ENCODE results near the gene MFSD1. TPM values are rescaled to one million over a fixed set of nuclear protein-coding genes. Genes with fewer than 3 reads are reported as not detected.

MFSD1 gene
- total and polyA plus RNA-seq, 2 of the 13 experiments (the other 11 are each of a cell fraction or from before 2014, with no cell fraction given), result 17.3 to 37.9 TPM

DNA sequence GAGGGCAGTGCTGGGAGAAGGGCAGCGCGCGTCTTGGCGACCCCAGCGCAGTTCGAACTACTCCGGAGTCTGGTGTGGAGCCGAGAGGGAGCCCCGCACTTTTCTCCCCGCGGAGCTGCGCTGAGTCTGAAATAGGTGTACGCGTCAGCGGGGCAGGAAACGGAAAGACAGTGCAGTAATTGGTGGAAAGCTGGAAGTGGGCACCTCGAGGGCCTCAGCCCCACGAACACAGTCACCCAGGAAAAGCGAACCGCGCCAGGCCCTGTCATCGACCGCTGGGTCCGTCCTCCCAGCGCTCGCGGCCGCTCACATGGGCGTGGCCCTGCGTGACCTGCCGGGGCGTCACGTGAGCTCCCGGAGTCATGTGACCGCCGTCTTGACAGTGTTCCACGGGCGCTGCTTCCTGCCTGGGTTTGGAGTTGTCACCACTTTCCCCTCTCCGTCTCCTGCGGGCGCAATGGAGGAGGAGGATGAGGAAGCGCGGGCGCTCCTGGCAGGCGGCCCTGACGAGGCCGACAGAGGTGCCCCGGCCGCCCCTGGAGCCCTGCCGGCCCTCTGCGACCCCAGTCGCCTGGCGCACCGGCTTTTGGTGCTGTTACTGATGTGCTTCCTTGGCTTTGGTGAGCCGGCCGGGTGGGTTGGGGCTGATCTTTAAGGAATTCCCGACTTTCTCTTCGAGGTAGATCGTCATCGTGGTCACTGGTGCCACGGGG is at the start of gene MFSD1 (continued):
- TF ChIP-seq, protein P1, sequence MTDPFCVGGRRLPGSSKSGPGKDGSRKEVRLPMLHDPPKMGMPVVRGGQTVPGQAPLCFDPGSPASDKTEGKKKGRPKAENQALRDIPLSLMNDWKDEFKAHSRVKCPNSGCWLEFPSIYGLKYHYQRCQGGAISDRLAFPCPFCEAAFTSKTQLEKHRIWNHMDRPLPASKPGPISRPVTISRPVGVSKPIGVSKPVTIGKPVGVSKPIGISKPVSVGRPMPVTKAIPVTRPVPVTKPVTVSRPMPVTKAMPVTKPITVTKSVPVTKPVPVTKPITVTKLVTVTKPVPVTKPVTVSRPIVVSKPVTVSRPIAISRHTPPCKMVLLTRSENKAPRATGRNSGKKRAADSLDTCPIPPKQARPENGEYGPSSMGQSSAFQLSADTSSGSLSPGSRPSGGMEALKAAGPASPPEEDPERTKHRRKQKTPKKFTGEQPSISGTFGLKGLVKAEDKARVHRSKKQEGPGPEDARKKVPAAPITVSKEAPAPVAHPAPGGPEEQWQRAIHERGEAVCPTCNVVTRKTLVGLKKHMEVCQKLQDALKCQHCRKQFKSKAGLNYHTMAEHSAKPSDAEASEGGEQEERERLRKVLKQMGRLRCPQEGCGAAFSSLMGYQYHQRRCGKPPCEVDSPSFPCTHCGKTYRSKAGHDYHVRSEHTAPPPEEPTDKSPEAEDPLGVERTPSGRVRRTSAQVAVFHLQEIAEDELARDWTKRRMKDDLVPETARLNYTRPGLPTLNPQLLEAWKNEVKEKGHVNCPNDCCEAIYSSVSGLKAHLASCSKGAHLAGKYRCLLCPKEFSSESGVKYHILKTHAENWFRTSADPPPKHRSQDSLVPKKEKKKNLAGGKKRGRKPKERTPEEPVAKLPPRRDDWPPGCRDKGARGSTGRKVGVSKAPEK (CRISPR knock-in tag; IDR thresholded peaks at IDR 0.05; ENCODE audit: borderline replicate concordance), result peak; percentile 13; the same call in 1 of the 2 replicates
- TF ChIP-seq ZNF230 (CRISPR knock-in tag; IDR thresholded peaks at IDR 0.05) (peak; percentile 85; the same call in 1 of the 2 replicates), ZNF713 (CRISPR knock-in tag; IDR thresholded peaks at IDR 0.05) (no peak), SP5 (CRISPR knock-in tag; IDR thresholded peaks at IDR 0.05; ENCODE audit: borderline replicate concordance, low read depth) (peak; percentile 92), HNF4G (IDR thresholded peaks at IDR 0.05; ENCODE audit: borderline replicate concordance, low read depth, low read length) (no peak), HNF4G (CRISPR knock-in tag; IDR thresholded peaks at IDR 0.05; ENCODE audit: borderline replicate concordance, low read depth) (0 out of 2 replicates have a peak, but pooled peaks have one; percentile 20), SIN3B (IDR thresholded peaks at IDR 0.05; ENCODE audit: low read length) (peak; percentile 79), HNRNPK (IDR thresholded peaks at IDR 0.05; ENCODE audit: low read depth, low read length, poor library complexity, severe bottlenecking) (no peak), FOXP1 (IDR thresholded peaks at IDR 0.05) (no peak), FOXP1 (CRISPR knock-in tag; IDR thresholded peaks at IDR 0.05) (no peak), NFE2L1 (CRISPR knock-in tag; IDR thresholded peaks at IDR 0.05; ENCODE audit: borderline replicate concordance) (no peak)
- TF ChIP-seq, protein P2, sequence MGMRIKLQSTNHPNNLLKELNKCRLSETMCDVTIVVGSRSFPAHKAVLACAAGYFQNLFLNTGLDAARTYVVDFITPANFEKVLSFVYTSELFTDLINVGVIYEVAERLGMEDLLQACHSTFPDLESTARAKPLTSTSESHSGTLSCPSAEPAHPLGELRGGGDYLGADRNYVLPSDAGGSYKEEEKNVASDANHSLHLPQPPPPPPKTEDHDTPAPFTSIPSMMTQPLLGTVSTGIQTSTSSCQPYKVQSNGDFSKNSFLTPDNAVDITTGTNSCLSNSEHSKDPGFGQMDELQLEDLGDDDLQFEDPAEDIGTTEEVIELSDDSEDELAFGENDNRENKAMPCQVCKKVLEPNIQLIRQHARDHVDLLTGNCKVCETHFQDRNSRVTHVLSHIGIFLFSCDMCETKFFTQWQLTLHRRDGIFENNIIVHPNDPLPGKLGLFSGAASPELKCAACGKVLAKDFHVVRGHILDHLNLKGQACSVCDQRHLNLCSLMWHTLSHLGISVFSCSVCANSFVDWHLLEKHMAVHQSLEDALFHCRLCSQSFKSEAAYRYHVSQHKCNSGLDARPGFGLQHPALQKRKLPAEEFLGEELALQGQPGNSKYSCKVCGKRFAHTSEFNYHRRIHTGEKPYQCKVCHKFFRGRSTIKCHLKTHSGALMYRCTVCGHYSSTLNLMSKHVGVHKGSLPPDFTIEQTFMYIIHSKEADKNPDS (CRISPR knock-in tag; IDR thresholded peaks at IDR 0.05), result no peak; the same call in 1 of the 2 replicates
- TF ChIP-seq, protein P3, sequence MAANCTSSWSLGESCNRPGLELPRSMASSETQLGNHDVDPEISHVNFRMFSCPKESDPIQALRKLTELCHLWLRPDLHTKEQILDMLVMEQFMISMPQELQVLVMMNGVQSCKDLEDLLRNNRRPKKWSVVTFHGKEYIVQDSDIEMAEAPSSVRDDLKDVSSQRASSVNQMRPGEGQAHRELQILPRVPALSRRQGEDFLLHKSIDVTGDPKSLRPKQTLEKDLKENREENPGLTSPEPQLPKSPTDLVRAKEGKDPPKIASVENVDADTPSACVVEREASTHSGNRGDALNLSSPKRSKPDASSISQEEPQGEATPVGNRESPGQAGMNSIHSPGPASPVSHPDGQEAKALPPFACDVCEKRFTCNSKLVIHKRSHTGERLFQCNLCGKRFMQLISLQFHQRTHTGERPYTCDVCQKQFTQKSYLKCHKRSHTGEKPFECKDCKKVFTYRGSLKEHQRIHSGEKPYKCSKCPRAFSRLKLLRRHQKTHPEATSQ (CRISPR knock-in tag; IDR thresholded peaks at IDR 0.05; ENCODE audit: borderline replicate concordance), result peak; percentile 71; the same call in 1 of the 2 replicates
- TF ChIP-seq, protein P4, sequence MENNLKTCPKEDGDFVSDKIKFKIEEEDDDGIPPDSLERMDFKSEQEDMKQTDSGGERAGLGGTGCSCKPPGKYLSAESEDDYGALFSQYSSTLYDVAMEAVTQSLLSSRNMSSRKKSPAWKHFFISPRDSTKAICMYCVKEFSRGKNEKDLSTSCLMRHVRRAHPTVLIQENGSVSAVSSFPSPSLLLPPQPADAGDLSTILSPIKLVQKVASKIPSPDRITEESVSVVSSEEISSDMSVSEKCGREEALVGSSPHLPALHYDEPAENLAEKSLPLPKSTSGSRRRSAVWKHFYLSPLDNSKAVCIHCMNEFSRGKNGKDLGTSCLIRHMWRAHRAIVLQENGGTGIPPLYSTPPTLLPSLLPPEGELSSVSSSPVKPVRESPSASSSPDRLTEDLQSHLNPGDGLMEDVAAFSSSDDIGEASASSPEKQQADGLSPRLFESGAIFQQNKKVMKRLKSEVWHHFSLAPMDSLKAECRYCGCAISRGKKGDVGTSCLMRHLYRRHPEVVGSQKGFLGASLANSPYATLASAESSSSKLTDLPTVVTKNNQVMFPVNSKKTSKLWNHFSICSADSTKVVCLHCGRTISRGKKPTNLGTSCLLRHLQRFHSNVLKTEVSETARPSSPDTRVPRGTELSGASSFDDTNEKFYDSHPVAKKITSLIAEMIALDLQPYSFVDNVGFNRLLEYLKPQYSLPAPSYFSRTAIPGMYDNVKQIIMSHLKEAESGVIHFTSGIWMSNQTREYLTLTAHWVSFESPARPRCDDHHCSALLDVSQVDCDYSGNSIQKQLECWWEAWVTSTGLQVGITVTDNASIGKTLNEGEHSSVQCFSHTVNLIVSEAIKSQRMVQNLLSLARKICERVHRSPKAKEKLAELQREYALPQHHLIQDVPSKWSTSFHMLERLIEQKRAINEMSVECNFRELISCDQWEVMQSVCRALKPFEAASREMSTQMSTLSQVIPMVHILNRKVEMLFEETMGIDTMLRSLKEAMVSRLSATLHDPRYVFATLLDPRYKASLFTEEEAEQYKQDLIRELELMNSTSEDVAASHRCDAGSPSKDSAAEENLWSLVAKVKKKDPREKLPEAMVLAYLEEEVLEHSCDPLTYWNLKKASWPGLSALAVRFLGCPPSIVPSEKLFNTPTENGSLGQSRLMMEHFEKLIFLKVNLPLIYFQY (CRISPR knock-in tag; IDR thresholded peaks at IDR 0.05; ENCODE audit: borderline replicate concordance), result peak; percentile 52; the same call in 1 of the 2 replicates

Data from HepG2 (cell line).